ENCODE data around the gene TMEM134.
A peak's percentile ranks its signal among the peaks of the same experiment; 100 is the strongest.

Gene TMEM134

DNA sequence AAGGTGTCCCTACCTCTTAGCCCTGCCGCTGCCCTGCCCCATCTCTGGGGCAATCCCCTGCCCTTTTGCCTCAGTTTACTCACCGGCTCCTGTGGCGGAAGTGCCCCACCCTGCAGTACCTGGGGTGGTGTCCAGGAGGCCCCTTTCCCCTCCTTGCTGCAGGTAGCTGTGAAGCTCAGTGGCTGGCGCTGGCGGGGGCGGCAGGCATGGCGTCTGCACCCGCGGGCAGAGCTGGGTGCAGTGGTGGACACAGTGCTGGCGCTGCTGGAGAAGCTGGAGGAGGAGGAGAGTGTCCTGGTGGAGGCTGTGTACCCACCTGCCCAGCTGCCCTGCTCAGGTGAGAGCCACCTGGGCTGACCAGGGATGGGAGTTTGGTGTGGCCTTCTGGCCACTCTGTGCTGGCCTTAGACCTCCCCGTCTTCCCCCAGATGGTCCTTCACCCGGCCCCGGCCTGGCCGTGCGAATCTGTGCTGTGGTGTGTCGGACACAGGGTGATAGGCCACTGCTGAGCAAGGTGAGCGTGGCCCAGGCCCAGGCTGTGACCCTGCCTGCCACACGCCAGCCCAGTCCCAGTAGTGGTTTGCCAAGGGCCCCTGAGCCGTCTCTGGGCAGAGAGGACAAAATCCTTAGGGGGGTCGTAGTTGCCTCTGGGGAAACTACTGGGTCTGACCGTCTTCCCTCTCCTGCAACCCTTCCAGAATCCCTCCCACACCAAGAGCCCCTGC is 49.6 kb downstream of the TMEM134 start:
- no peak for TF ChIP-seq CTCF (conservative IDR thresholded peaks at IDR 0.05; ENCODE audit: low read depth, low read length)
- no peak for DNase-seq (ENCODE audit: low read depth)
- H3K4me3 ChIP-seq (ENCODE audit: low read length): no peak overlapping the region

GRCh38 chr11:67418476-67419281 is 50.4 kb downstream of the TMEM134 start:
- no peak for TF ChIP-seq CTCF (conservative IDR thresholded peaks at IDR 0.05; ENCODE audit: low read depth, low read length)
- H3K4me3 ChIP-seq (ENCODE audit: low read length): no peak overlapping the region
- no peak for DNase-seq (ENCODE audit: low read depth)

DNA sequence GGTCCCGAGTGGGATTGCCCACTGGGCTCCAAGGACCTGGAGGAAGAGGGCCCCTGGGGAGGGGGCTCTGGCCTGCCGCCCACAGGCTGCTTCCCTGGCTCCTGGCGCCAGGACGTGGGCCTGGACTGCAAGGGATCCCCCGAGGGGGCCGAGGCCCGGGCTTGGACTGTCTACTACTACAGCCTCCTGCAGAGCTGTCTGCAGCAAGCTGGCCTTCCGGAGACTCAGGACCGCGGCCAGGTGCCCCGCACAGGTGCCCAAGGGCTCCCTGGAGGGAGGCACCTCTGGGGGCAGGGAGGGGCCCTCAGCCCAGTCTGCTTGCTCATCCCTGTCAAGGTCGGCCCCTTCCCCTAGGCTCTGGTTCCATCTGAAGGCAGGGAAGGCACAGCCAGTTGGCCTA is 51.6 kb downstream of the TMEM134 start:
- no peak for TF ChIP-seq CTCF (conservative IDR thresholded peaks at IDR 0.05; ENCODE audit: low read depth, low read length)
- H3K4me3 ChIP-seq (ENCODE audit: low read length): no peak overlapping the region
- DNase-seq (ENCODE audit: low read depth): no peak

- no peak for TF ChIP-seq CTCF (conservative IDR thresholded peaks at IDR 0.05; ENCODE audit: low read depth, low read length)
- H3K4me3 ChIP-seq (ENCODE audit: low read length): peak overlapping the region; percentile 45
- no peak for DNase-seq (ENCODE audit: low read depth)
Observed at GRCh38 chr11:67416416-67417335, 52.4 kb downstream of the TMEM134 start.

- TF ChIP-seq CTCF (conservative IDR thresholded peaks at IDR 0.05; ENCODE audit: low read depth, low read length): no peak
- H3K4me3 ChIP-seq (ENCODE audit: low read length): peak within 1 kb of the TSS; percentile 63
- no peak for DNase-seq (ENCODE audit: low read depth)
Observed at GRCh38 chr11:67415501-67416304, 53.3 kb downstream of the TMEM134 start, which contains the start of gene CARNS1. Gene CARNS1 (plus strand): TSS chr11:67415678. CDS start chr11:67416200, 522 bp downstream.

DNA sequence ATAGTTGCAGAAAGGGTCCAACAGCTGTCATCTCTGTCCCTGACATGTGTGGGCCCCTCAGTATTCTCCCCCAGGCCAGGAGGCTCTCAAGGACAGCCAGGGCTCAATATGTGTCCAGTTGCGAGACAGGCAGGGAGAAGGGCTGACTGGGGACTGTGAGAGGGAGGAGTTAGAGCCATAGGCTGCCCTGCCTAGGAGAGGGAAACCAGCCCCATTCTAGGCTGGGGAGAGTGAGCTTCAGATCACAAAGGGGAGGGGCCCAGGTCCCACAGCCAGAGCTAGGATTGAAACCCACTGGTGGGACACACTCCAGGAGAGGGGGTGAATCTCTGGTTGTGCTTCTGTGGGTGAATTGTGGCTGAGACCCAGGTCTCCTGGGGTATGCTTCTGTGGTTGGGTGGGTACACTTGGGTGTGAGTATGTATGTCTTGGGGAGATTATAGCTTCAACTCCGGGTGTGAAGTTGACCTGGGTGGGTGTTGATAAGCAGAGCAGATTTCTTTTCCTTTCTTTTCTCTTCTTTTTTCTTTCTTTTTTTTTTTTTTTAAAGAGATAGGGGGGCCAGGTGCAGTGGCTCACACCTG is 55.7 kb downstream of the TMEM134 start:
- no peak for TF ChIP-seq CTCF (conservative IDR thresholded peaks at IDR 0.05; ENCODE audit: low read depth, low read length)
- DNase-seq (ENCODE audit: low read depth): no peak
- H3K4me3 ChIP-seq (ENCODE audit: low read length): no peak overlapping the region
